Epithelial cell of esophagus (primary cell): ENCODE results near the gene TSN.
A peak's percentile ranks its signal among the peaks of the same experiment; 100 is the strongest.

ENCODE experiments used
- DNase-seq: peaks from one replicate; pipeline ENCODE4 v3.0.0; 2010; ENCODE audit warnings: low read depth
- H3K4me3 ChIP-seq: 2 replicates; pipeline ENCODE4 v1.5.1; 2011; ENCODE audit warnings: mild to moderate bottlenecking, low read length, control low read depth
- TF ChIP-seq, protein P1 (sequence below): IDR thresholded peaks from 2 replicates; pipeline ENCODE4 v1.5.1; 2011; ENCODE audit warnings: low read depth, mild to moderate bottlenecking, low read length, control low read depth, inconsistent platforms; ENCODE audit not compliant: insufficient read depth; ENCODE audit errors: missing control alignments

Gene TSN

DNA sequence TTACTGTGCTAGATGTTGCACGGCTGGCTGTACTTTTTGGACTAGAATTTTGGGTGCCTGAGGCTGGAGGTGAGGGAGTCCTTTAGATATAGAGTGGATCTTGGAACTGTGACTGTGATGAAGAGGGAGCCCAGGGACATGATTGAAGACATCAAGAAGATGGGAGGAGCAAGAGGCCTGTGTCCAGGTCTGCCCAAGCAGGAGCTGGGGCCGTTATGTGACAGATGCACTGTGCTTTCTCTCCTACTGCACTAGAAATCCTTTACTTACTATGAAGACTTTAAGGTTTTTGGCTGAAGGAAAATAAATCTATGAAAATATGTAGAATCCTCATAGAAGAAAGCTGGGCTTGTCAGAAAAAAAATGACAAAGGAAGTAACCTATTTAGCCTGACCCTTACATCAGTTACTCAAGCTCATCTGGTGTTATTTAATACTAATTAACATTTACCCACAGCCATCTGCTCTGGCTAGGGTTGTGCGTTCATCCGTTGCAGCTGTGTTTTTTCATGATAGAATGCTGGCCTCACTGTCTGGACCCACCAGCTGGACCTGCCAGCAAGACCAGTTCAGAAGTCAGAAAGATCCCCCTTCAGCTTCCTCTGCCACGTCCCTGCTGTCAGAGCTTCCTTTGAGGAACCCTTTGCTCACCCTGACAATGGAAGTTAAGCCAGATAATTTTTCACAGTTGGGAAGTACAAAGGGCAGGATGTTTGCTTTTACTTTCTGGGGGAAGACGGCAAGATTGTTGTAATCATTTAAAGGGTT is 16.7 kb downstream of the TSN start:
- TF ChIP-seq, protein P1, sequence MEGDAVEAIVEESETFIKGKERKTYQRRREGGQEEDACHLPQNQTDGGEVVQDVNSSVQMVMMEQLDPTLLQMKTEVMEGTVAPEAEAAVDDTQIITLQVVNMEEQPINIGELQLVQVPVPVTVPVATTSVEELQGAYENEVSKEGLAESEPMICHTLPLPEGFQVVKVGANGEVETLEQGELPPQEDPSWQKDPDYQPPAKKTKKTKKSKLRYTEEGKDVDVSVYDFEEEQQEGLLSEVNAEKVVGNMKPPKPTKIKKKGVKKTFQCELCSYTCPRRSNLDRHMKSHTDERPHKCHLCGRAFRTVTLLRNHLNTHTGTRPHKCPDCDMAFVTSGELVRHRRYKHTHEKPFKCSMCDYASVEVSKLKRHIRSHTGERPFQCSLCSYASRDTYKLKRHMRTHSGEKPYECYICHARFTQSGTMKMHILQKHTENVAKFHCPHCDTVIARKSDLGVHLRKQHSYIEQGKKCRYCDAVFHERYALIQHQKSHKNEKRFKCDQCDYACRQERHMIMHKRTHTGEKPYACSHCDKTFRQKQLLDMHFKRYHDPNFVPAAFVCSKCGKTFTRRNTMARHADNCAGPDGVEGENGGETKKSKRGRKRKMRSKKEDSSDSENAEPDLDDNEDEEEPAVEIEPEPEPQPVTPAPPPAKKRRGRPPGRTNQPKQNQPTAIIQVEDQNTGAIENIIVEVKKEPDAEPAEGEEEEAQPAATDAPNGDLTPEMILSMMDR, result no peak
- H3K4me3 ChIP-seq, result no peak overlapping the region
- no peak for DNase-seq

DNA sequence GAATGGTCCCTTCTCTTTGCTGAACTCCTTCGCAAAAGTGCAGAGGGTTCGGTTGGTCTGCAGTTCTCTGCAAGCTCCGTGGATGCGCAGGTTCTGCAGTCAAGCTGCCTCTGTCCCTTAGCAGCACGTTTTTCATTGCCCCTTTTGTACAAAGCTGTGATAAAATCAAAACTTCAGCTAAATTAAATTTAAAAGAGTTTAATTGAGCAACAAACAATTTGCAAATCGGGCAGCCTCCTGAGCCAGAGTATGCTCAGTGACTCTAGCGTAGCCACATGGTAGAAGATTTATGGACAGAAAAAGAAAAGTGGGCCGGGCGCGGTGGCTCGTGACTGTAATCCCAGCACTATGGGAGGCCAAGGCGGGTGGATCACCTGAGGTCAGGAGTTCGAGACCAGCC is 18.8 kb downstream of the TSN start:
- no peak overlapping the region for H3K4me3 ChIP-seq
- DNase-seq, result no peak
- TF ChIP-seq, protein P1, result no peak

DNA sequence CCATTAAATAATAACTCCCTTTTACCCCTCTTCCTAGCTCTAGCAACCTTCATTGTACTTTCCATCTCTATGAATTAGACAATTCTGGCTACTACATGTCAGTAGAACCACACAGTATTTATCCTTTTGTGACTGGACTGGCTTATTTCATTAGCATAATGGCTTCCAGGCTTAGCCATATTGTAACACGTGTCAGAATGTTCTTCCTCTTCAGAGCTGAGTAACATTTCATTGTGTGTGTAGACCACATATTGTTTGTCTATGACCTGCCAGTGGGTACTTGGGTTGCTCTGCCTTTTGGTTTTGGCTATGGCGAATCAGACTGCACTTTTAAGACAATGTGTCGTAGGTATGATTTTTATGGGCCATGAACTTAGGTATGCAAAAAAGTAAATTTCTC is 20.9 kb downstream of the TSN start:
- TF ChIP-seq, protein P1, result no peak
- no peak overlapping the region for H3K4me3 ChIP-seq
- peak; percentile 22 for DNase-seq

DNA sequence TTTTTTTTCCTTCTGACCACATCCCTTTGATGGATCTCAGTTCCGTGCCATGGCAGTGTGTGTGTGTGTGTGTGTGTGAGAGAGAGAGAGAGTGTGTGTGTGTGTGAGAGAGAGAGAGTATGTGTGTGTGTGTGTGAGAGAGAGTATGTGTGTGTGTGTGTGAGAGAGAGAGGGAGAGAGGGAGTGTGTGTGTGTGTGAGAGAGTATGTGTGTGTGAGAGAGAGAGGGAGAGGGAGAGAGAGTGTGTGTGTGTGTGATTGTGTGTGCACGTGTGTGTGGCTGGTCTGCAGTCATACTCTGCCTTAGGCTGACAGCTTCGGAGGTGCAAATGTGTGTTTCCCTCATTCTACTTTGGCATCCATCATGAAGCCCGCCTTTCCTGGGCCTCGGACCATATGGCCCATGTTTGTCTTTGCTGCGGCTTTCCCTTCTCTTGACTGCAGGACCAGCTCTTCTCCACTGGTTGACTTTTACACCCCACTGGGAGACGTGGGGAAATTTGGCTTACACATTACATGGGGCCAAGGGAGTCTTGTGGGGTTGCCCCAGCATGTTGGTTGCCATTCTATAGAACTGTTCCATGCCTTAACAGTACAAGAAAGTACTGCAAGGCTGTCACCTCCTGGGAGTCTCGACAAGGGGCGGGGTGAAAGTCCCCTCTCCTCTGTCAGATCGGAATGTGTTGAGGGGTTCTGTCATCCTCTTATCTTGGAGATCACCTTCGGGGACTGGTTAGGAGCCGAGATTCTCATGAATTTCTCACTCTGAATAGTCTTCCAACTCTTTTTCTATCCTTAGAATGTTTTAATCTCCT is 21.6 kb downstream of the TSN start:
- TF ChIP-seq, protein P1, result no peak
- no peak overlapping the region for H3K4me3 ChIP-seq
- DNase-seq, result peak; percentile 5

DNA sequence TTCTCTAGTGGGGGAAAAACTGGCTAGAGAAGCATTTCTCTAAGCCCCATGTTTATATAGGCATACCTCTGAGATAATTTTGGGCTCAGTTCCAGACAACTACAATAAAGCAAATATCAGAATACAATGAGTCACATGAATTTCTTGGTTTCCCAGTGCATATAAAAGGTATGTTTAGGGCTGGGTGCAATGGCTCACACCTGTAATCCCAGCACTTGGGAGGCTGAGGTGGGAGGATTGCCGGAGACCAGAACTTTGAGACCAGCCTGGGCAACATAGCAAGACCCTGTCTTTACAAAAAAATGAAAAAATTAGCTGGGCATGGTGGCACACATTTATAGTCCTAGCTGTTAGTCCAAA is 22.2 kb downstream of the TSN start:
- no peak overlapping the region for H3K4me3 ChIP-seq
- TF ChIP-seq, protein P1, result no peak
- peak; percentile 87 for DNase-seq

DNA sequence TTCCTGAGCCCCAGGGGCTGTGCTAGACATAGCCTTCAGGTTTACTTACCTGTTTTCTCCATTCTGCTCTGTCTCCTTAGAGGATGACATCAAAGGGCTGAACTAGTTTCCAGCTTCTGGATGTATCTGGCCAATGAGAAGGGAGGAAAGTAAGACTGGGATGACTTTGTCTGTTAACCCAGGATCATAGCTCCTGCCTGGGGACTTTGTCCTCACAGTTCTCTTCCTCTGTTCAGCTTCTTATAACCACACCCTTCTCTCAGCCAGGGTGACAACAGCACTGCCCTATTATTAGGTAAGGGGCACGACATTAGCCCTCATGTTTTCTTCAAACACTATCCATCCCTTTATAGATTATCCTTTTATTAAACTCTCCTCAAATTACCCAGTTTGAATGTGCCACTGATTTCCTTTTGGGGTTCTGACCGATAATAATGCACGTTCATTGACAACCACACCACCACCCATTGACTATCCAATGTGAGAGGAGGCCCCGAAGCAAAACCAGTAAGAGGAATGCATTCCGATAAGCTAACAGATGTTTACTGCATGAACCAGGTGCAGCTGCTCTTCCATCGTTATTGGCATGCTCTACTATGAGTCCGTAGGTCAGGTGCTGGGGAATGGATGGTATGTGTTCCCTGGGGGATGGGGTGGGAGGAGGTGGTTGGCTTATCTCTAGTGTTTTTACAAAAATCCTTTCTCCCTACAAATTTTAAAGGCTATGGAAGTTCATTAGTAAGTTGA is 23.5 kb downstream of the TSN start:
- no peak overlapping the region for H3K4me3 ChIP-seq
- DNase-seq, result no peak
- TF ChIP-seq, protein P1, result no peak
